8988T (cell line): ENCODE results near the gene TAF1.
"Not testable (repeated sequence)": the region's sequence is repeated elsewhere in the genome, so short reads cannot be mapped to it uniquely, and the experiment has no call there.

Experiments used
- DNase-seq: peaks from one replicate; pipeline ENCODE4 v3.0.0; 2011

Gene TAF1

GRCh38 chrX:71365875-71366673 lies at the start of gene TAF1:
Gene TAF1, plus strand, starts transcription at chrX:71366357. Its CDS starts 18 bp downstream, at chrX:71366375.
- DNase-seq, result peak; percentile 31

GRCh38 chrX:71316959-71317358 lies 49.2 kb upstream of the TAF1 start:
- not testable (repeated sequence) for DNase-seq

GRCh38 chrX:71320126-71320525 lies 46.0 kb upstream of the TAF1 start:
- DNase-seq, result no peak

GRCh38 chrX:71321731-71322130 lies 44.4 kb upstream of the TAF1 start:
- DNase-seq, result no peak

GRCh38 chrX:71324452-71324851 lies 41.7 kb upstream of the TAF1 start:
- not testable (repeated sequence) for DNase-seq

GRCh38 chrX:71326394-71326793 lies 39.8 kb upstream of the TAF1 start:
- no peak for DNase-seq

GRCh38 chrX:71349151-71349665 lies 16.9 kb upstream of the TAF1 start:
- DNase-seq, result not testable (repeated sequence)

GRCh38 chrX:71349867-71350266 lies 16.3 kb upstream of the TAF1 start:
- not testable (repeated sequence) for DNase-seq

- not testable (repeated sequence) for DNase-seq
These were observed 13.7 kb upstream of the TAF1 start for GRCh38 chrX:71352439-71352838.

- DNase-seq, result no peak
These were observed 1.9 kb upstream of the TAF1 start for GRCh38 chrX:71364221-71364620.

GRCh38 chrX:71365356-71365874 lies 742 bp upstream of the TAF1 start:
- DNase-seq, result no peak

- no peak for DNase-seq
These were observed 608 bp downstream of the TAF1 start for GRCh38 chrX:71366674-71367256.

- DNase-seq, result no peak
These were observed 1.2 kb downstream of the TAF1 start for GRCh38 chrX:71367396-71367795.

GRCh38 chrX:71372388-71372787 lies 6.2 kb downstream of the TAF1 start:
- DNase-seq, result no peak

GRCh38 chrX:71378732-71379131 lies 12.6 kb downstream of the TAF1 start:
- DNase-seq, result no peak

GRCh38 chrX:71391725-71392124 lies 25.6 kb downstream of the TAF1 start:
- DNase-seq, result not testable (repeated sequence)

GRCh38 chrX:71393919-71394318 lies 27.8 kb downstream of the TAF1 start:
- no peak for DNase-seq

- no peak for DNase-seq
These were observed 30.4 kb downstream of the TAF1 start for GRCh38 chrX:71396576-71396975.

- no peak for DNase-seq
These were observed 34.6 kb downstream of the TAF1 start for GRCh38 chrX:71400710-71401109.

GRCh38 chrX:71416260-71416659 lies 50.1 kb downstream of the TAF1 start:
- not testable (repeated sequence) for DNase-seq

- DNase-seq, result no peak
These were observed 54.5 kb downstream of the TAF1 start for GRCh38 chrX:71420686-71421085.

GRCh38 chrX:71432733-71433132 lies 66.6 kb downstream of the TAF1 start:
- DNase-seq, result no peak

GRCh38 chrX:71438750-71439149 lies 72.6 kb downstream of the TAF1 start:
- no peak for DNase-seq

GRCh38 chrX:71439420-71439819 lies 73.3 kb downstream of the TAF1 start:
- no peak for DNase-seq
